ENCODE data around the gene SLC25A42.

DNA sequence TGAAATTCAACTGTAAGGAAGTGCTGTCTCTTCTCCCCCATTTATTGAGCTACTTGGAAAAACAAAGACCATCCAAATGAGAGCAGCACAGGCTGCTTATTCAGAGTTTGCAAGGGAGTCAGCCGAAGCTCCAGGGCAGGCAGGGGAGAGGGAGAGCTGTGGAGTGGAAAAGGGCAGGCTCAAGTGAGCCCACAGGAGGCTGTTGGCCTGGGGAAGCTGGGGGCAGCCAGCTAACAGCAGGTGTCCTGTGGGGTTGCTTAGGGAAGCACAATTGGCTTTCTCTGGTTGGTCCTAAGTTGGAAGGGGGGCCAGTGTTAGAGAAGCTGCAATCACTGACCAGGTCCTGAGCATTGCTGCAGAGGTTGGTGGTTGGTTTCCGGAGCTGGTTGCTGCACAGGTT, 23.9 kb downstream of the SLC25A42 start:
- TF ChIP-seq POLR2A (IDR thresholded peaks at IDR 0.05; ENCODE audit: low read depth, low read length) (no peak), POLR2AphosphoS5 (IDR thresholded peaks at IDR 0.05; ENCODE audit: low read depth, low read length) (no peak)

Measured in GM12892 (cell line).